GM12892 (cell line): ENCODE results near the gene CHST11.

Source experiments
- POLR2A ChIP-seq: IDR thresholded peaks from 2 replicates; pipeline ENCODE4 v1.6.1; 2011; ENCODE audit warnings: low read depth, low read length, control low read depth
- POLR2AphosphoS5 ChIP-seq: IDR thresholded peaks from 2 replicates; pipeline ENCODE4 v1.6.1; 2011; ENCODE audit warnings: low read depth, low read length, control low read depth
- TAF1 ChIP-seq: IDR thresholded peaks from 2 replicates; pipeline ENCODE4 v1.6.1; 2011; ENCODE audit warnings: low read depth, mild to moderate bottlenecking, control low read depth, low read length, borderline replicate concordance

DNA sequence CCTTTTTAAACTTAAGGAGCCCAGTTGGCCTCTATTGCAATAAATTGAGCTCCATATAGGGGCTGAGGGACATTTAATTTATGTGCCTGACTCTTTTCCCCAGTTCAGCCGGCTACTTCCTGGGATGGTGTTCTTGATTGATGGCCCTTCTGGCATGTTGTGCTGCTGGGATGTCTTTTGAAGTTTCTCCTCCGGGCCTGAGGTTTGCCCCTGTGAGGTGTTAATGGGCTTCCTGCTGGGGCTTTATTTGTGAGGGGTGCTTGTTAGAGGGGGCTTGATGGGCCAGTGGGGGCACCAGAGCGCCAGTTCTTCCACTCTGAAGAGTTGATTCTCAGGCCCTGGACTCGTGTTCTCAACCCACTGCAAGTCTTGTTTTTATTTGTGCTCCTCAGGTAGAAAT, 69.6 kb downstream of the CHST11 start:
- TF ChIP-seq POLR2AphosphoS5 (no peak), POLR2A (no peak), TAF1 (no peak)
